ENCODE results near the gene RRAGD.

DNA sequence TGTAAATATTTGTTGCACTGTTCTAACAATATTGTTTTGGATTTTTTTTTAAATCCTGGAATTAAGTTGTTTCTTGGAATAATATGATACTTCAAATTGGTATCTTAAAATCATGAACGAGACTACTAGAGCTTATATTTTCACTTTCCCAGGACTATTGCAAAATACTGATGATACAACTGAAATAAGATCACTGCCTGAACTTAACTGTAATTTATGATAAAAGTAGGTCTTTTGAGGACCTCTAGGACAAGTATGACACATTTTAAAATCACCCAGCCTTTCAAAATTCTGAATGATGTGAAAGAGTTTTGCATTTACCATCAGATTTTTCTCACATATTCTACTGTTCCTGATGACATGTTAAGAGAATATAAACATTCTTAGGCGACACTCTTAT lies 50.9 kb downstream of the RRAGD start:
- TF ChIP-seq, protein P1, sequence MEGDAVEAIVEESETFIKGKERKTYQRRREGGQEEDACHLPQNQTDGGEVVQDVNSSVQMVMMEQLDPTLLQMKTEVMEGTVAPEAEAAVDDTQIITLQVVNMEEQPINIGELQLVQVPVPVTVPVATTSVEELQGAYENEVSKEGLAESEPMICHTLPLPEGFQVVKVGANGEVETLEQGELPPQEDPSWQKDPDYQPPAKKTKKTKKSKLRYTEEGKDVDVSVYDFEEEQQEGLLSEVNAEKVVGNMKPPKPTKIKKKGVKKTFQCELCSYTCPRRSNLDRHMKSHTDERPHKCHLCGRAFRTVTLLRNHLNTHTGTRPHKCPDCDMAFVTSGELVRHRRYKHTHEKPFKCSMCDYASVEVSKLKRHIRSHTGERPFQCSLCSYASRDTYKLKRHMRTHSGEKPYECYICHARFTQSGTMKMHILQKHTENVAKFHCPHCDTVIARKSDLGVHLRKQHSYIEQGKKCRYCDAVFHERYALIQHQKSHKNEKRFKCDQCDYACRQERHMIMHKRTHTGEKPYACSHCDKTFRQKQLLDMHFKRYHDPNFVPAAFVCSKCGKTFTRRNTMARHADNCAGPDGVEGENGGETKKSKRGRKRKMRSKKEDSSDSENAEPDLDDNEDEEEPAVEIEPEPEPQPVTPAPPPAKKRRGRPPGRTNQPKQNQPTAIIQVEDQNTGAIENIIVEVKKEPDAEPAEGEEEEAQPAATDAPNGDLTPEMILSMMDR (IDR thresholded peaks at IDR 0.05) = no peak
- TF ChIP-seq TCF7L2 (IDR thresholded peaks at IDR 0.05; ENCODE audit: low read depth, low read length) = no peak
- TF ChIP-seq POLR2AphosphoS5 (IDR thresholded peaks at IDR 0.05; ENCODE audit: low read depth, low read length) = no peak
- TF ChIP-seq, protein P2, sequence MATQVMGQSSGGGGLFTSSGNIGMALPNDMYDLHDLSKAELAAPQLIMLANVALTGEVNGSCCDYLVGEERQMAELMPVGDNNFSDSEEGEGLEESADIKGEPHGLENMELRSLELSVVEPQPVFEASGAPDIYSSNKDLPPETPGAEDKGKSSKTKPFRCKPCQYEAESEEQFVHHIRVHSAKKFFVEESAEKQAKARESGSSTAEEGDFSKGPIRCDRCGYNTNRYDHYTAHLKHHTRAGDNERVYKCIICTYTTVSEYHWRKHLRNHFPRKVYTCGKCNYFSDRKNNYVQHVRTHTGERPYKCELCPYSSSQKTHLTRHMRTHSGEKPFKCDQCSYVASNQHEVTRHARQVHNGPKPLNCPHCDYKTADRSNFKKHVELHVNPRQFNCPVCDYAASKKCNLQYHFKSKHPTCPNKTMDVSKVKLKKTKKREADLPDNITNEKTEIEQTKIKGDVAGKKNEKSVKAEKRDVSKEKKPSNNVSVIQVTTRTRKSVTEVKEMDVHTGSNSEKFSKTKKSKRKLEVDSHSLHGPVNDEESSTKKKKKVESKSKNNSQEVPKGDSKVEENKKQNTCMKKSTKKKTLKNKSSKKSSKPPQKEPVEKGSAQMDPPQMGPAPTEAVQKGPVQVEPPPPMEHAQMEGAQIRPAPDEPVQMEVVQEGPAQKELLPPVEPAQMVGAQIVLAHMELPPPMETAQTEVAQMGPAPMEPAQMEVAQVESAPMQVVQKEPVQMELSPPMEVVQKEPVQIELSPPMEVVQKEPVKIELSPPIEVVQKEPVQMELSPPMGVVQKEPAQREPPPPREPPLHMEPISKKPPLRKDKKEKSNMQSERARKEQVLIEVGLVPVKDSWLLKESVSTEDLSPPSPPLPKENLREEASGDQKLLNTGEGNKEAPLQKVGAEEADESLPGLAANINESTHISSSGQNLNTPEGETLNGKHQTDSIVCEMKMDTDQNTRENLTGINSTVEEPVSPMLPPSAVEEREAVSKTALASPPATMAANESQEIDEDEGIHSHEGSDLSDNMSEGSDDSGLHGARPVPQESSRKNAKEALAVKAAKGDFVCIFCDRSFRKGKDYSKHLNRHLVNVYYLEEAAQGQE (IDR thresholded peaks at IDR 0.05; ENCODE audit: insufficient read depth in 1 of 2, low read depth in 2 of 2, low read length in 1 of 2) = no peak

Data from Panc1 (cell line).